ENCODE results near the gene F10.

F10 gene

GRCh38 chr13:113192902-113193301, 70.3 kb downstream of the F10 start:
- TF ChIP-seq CTCF (conservative IDR thresholded peaks at IDR 0.05; ENCODE audit: low read depth, low read length) = no peak
- Histone ChIP-seq H4K20me1 (ENCODE audit: insufficient read depth) (no peaks in the 10 kb centered on the region), H3K4me1 (ENCODE audit: low read depth, poor library complexity, severe bottlenecking) (no peaks in the 10 kb centered on the region), H3K4me2 (no peak overlapping the region), H2AFZ (ENCODE audit: low read depth) (no peak overlapping the region), H3K9ac (no peak overlapping the region), H3K27me3 (ENCODE audit: insufficient read depth, low read depth) (no peaks in the 10 kb centered on the region), H3K4me3 (IDR thresholded peaks at IDR 0.05; ENCODE audit: insufficient read depth, low read depth, low read length) (no peak overlapping the region), H3K36me3 (ENCODE audit: insufficient read depth) (no peaks in the 10 kb centered on the region), H3K27ac (no peak overlapping the region), H3K79me2 (ENCODE audit: insufficient read depth, low read depth) (no peaks in the 10 kb centered on the region; the same call in 1 of the 2 replicates)

GRCh38 chr13:113195360-113195759, 72.8 kb downstream of the F10 start:
- no peak for TF ChIP-seq CTCF (conservative IDR thresholded peaks at IDR 0.05; ENCODE audit: low read depth, low read length)
- Histone ChIP-seq H4K20me1 (ENCODE audit: insufficient read depth) (no peaks in the 10 kb centered on the region), H3K4me2 (no peak overlapping the region), H2AFZ (ENCODE audit: low read depth) (no peak overlapping the region), H3K79me2 (ENCODE audit: insufficient read depth, low read depth) (no peaks in the 10 kb centered on the region), H3K4me1 (ENCODE audit: low read depth, poor library complexity, severe bottlenecking) (no peaks in the 10 kb centered on the region), H3K9ac (no peak overlapping the region), H3K27me3 (ENCODE audit: insufficient read depth, low read depth) (no peaks in the 10 kb centered on the region), H3K27ac (no peak overlapping the region), H3K36me3 (ENCODE audit: insufficient read depth) (no peaks in the 10 kb centered on the region), H3K4me3 (IDR thresholded peaks at IDR 0.05; ENCODE audit: insufficient read depth, low read depth, low read length) (no peak overlapping the region)

- H3K36me3 ChIP-seq (ENCODE audit: insufficient read depth) = no peaks in the 10 kb centered on the region
- no peak overlapping the region for H3K4me3 ChIP-seq (IDR thresholded peaks at IDR 0.05; ENCODE audit: insufficient read depth, low read depth, low read length)
- H3K4me2 ChIP-seq = no peak overlapping the region
- H3K27ac ChIP-seq = no peak overlapping the region
- no peaks in the 10 kb centered on the region for H3K27me3 ChIP-seq (ENCODE audit: insufficient read depth, low read depth)
- no peak overlapping the region for H3K9ac ChIP-seq
- no peaks in the 10 kb centered on the region for H4K20me1 ChIP-seq (ENCODE audit: insufficient read depth)
- TF ChIP-seq CTCF (conservative IDR thresholded peaks at IDR 0.05; ENCODE audit: low read depth, low read length) = no peak
- H3K4me1 ChIP-seq (ENCODE audit: low read depth, poor library complexity, severe bottlenecking) = no peaks in the 10 kb centered on the region
- no peak overlapping the region for H2AFZ ChIP-seq (ENCODE audit: low read depth)
- peaks cover 10% of the 10 kb centered on the region; the same call in 1 of the 2 replicates for H3K79me2 ChIP-seq (ENCODE audit: insufficient read depth, low read depth)
Measured at GRCh38 chr13:113196970-113197737, 74.6 kb downstream of the F10 start.
